RCC 7860 (cell line): ENCODE results near the gene STK32B.
"Not testable (repeated sequence)": the region's sequence is repeated elsewhere in the genome, so short reads cannot be mapped to it uniquely, and the experiment has no call there.

Experiments
- DNase-seq: peaks from one replicate; pipeline ENCODE4 v3.0.0-alpha.2; 2015; ENCODE audit warnings: low spot score
- FAIRE-seq: peaks from 2 replicates; lab custom pipeline; 2012; peaks lifted over from hg19 to GRCh38; lab: Jason Lieb, UNC

Gene STK32B

DNA sequence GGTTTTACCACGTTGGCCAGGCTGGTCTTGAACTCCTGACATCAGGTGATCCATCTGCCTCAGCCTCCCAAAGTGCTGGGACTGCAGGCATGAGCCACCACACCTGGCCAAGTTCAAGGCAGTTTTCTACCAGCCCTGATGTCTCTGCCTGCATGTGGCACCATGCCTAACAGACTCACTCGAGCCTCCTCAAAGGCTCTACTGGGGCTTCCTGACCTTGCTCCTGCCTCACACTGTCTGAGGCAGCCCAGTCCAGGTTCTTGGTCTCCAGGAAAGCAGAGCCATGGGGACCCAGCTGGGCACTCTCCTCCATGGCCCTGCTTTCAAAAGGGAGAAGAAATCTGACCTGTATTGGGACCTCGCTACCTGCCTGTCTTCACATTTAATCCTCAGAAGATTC, 370.1 kb downstream of the STK32B start:
- FAIRE-seq, result no peak
- no peak for DNase-seq

DNA sequence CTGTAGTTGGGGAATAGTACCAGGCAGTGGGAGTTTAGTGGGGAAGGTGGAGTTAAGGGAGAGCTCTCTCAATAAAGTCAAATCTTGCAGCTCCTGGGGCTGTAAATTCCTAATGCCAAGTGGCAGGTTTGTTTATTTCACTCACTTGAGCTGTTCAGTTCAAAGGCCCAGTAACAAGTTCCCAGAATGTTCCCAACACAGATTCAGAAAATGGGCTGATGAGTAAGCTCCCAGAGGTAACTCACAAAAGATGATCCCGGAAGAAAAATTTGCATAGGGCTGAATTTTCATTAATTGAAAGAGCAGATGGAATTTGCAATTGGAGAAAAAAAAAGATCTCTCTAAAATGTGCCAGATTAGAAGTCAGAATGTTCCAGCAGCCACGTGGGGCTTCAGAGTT, 370.9 kb downstream of the STK32B start:
- DNase-seq (no peak), FAIRE-seq (no peak)

DNA sequence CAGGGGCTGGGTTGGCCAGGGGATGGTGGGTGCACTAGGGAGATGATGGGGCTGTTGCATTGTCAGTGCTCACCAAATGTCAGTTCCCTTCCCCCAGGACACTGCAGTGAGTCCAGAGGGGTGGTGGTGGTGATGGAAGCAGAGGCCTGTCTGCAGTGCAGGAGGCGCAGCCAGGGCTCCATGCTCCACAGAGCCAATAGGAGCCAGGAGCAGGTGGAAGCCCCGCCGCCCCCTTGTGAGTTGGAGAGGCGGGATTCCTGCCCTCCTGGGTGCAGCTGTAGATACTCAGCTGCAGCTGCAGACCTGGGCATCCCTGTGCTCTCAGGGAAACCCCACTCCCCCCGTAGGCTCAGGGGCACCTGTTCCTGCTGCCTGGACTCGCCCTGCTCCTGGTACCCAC, 372.4 kb downstream of the STK32B start:
- no peak for DNase-seq
- no peak for FAIRE-seq

DNA sequence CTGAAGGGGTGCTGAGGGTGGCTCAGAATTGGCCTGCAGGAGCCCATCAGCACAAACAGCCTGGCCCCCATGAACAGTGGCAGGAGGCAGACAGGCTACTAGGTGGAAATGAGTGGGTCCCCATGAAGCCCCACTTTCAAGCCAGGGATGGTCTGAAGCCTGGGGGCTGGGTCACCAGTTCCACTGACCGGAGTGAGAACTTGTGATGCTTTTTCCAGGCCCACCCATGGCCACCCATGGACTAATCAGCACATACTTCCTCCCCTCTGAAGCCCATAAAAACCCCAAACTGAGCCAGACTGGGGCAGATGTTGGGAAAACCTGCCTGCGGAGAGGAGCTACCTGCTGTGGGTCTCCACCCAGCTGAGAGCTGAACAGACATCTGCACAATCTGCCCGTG, 372.9 kb downstream of the STK32B start:
- FAIRE-seq (no peak), DNase-seq (no peak)

DNA sequence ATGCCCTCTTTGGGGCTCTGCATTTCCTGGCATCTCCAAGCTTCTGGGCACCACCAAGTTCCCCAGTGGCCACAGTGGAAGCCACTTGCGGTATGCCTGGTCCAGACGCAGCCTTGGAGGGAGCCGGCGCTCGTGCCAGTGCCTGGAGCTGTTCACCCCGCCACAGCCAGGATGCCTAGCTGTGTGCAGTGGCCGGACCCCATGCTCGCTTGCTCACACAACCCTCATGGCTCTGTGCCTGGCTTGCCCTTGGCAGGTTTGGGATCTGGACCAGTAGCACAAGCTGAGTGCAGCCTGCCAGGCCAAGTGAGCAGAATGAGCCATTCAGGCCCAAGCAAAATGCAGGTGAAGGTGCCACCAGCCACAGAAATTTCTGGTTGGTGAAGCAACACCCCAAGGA, 373.6 kb downstream of the STK32B start:
- DNase-seq, result no peak
- no peak for FAIRE-seq

DNA sequence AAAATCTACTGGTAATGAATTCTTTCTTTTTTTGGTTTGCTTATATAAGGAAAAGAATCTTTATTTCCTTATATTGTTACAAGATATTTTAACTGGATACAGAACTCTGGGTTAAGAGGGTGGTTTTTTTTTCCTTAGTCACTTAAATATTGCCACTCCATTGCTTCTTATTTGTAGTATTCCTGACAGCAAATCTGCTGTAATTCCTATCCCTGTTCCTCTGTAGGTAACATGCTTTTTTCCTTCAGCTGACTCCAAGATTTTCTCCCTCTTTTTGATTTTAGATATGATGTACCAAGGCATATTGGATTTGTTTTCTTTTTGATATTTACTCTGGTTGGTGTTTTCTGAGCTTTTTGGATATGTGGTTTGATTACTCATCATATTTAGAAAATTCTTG, 378.5 kb downstream of the STK32B start:
- DNase-seq, result no peak
- no peak for FAIRE-seq

DNA sequence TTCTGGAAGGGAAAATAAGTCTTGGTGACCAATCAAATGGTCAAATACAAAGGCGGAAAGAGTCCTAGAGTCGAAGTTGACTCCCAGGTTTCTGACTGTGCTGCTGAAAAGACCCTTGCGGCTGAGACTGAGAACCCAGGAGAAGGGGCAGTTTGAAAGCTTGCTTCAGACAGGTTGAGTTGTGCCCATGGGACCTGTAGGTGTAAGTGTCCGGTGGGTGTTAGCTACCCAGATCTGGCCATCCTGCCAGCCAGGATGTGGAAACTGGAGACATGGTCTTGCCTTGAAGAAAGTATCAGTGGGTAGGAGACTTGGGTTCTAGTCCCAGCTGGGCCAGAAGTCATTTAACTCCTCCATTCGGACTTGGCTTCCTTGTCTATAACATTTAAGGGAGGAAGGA, 381.9 kb downstream of the STK32B start:
- DNase-seq (no peak), FAIRE-seq (no peak)

DNA sequence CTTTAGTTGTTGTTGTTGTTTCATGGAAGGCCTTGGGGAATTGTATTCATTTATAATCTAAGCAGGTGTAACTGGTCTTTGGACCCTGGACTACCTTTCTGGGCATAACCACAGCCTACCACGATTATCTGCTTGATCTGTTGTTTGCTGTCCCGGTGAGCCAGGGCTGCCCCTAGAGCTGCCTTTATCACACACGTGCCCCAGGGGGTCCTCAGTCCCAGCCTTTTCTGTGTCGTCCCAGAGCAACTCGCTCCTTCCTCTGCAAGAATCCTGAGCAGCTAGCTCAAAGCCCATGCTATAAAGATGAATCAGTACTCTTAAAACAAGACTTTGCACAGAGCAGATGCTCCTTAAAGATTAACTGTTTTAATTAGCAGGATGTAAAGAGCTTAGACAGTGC, 383.9 kb downstream of the STK32B start:
- FAIRE-seq, result no peak

DNA sequence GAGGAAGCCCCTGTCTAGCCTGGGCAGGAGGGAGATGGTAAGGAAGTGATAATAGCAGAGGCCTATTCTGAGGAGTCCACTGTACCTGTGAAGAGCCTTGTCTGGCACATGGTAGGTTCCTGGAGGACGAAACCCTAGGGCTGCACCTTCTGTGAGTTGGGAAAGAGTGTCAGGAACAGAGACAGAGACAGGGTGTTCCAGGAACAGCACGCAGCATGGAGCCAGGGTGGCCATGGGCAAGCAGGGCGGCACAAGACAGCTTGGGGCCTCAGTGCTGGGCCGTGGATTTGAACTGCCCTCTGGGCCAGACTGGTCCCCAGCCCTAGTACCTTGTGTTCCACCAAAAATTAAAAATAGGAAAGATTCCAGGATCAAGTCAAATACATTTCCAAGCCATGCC, 384.5 kb downstream of the STK32B start:
- FAIRE-seq (no peak), DNase-seq (no peak)

More for the DNA sequence above, 383.9 kb downstream of the STK32B start:
- no peak for DNase-seq

DNA sequence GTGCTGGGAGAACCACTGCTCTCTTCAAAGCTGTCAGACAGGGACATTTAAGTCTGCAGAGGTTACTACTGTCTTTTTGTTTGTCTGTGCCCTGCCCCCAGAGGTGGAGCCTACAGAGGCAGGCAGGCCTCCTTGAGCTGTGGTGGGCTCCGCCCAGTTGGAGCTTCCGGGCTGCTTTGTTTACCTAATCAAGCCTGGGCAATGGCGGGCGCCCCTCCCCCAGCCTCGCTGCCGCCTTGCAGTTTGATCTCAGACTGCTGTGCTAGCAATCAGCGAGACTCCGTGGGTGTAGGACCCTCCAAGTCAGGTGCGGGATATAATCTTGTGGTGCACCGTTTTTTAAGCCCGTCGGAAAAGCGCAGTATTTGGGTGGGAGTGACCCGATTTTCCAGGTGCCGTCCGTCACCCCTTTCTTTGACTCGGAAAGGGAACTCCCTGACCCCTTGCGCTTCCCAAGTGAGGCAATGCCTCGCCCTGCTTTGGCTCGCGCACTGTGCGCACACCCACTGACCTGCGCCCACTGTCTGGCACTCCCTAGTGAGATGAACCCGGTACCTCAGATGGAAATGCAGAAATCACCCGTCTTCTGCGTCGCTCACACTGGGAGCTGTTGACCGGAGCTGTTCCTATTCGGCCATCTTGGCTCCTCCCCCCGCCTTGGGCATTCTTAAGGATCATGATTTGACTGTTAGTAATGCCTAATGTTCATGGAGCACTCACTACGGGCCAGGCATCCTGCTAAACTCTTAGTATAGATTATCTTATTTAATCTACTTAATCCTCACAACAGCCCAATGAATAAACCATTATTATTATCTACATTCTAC, 392.9 kb downstream of the STK32B start:
- FAIRE-seq, DNase-seq: not testable (repeated sequence)

DNA sequence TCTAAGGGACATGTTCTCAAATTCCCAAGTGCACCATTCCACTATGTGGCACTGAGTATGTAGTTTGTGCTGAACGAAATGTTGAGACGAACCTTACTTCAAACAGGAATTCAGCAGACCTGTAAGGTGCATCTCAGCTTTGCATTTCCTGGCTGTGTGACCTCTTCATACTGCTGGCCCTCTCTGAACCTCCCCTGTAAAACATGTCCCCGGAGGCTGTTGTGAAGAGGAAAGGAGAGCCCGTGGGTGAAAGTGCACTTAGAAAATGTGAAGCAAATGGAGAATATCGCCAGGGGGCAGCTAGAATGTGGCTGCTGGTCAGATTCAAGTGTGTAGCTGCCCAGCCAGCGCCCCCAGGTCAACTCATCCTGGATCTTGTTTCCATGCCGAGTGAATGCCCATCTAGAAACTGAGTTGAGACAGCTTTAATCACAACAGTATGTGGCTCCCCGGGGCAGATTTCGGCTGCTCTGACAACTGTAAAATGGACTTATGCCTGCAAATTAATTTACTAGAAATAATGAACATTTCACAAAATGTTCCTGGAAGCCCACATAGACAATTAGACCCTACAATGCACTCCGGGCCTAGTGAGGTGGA, 393.7 kb downstream of the STK32B start:
- no peak for FAIRE-seq
- DNase-seq, result no peak

DNA sequence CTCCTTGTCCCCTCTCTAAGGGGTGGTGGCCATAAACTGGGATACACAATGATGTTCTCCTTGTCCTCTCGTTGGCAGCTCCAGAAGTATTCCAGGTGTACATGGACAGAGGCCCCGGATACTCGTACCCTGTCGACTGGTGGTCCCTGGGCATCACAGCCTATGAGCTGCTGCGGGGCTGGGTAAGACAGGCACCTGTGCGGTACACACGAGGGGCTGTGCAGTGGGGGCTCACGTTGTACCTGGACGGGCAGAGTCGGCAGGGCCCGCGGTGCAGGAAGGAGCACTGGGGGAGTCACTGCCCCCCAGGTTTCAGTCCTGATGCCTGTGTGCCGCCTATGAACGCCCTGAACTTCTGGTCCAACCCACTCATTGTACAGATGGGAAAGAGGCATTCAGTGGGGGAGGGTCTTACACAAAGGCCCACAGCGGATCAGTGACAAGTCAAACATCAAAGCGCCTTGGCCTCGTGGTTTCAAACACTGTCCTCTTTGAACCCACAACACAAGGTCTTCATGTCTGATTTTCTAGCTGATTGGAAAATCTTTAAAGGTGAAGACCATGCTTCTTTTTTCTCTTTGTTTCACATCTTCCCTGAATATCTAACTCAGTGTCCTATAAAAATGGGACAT, 395.4 kb downstream of the STK32B start:
- FAIRE-seq (no peak), DNase-seq (no peak)

DNA sequence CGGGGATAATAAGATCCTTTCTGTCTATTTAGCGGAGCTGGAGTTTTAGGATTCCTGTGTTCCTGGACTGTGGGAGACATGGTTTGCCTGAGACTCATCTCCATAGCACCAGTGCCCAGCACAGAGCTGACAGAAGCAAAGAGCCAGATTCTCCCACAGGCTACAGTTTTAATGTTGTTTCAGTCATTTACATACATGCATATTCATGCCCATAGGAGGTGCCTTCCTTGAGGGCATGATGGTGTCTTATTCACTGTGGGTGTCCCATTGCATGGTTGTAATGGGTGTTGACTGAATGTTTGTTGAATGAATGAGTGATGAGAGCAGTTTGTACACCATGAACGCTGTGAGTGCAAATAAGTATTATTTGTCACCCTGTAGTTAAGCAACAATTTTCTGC, 396.5 kb downstream of the STK32B start:
- no peak for FAIRE-seq

DNA sequence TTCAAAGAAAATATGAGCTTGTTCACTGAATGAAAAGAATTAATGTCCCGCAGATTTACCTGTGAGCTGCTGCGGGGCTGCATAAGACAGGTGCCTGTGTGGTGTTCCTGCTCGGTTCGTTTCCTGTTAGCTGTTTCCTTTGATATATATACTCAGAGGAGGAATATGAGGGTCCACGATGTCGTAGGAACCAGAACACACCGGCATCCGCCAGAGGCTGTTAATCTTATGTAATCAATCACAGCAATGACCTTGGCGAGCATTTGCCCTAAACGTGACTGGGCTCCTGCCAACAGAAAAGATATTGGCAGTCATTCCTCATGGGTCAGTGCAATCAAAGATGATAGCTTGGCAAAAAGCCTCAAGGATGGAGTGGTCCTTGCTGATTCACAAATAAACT, 396.9 kb downstream of the STK32B start:
- DNase-seq (no peak), FAIRE-seq (no peak)

More for the DNA sequence above, 396.5 kb downstream of the STK32B start:
- DNase-seq, result no peak

DNA sequence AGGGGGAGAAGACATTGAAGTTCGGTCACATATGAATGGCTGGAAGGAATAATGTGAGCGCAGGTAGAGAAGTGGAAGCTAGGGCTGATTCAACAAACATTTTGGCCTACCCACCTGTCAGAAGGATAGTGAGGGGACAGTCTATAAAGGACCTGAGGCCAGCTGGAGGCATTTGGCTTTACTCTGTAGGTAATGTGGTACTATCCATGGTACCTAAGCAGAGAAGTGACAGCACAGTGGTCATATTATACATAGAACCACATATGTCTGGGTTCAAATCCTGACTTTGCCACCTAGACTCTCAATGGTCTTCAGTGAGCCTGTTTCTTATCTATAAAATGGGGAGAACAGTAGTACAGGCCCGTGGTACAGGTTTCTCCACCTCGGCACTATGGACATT, 400.0 kb downstream of the STK32B start:
- FAIRE-seq (no peak), DNase-seq (no peak)

DNA sequence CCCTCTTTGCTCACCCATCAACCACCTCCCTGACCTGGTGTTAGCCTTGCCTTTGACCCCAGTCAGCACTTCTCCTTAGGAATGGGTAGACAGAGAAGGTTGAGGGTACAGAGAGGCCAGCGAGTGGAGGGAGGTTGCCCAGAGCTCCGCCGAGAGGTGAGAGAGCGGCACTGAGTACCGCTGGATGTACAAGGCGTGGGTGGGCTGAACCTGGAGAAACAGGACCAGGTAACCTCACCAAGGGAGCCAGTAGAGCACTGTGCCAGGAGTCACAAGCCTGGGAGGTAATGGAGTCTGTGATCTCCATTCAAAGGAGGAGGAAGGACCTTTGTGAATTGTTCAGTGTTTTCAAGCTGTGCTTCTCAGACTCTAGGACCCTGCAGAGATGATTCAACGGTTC, 400.9 kb downstream of the STK32B start:
- FAIRE-seq (no peak), DNase-seq (no peak)

DNA sequence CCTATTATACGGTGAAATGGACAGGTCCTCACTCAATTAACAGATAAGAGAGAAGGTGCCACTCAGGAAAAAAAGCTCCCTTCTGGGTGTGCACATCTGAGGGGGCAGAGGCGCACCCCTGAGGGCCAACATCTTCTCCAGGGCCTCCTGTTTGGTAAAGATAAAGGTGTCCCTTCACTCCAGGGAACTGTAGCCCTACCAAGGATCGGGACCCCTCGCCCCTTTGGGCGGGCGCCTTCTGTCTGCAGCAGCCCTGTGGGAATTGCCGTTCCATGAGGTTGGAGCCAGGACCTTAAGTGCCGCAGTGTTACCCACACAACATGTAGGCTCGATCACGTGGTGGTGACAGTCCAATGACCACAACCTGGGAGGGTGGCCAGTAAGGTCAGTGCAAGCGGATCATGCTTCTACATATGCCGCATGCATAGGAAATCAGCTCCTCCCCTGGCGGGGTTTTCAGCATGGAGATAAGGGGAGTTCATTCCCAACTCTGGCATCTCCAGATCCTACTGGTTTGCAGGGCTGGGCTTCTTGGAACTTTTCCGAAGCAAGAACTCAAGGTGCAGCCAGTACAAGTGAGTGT, 403.8 kb downstream of the STK32B start:
- DNase-seq, result no peak
- FAIRE-seq, result no peak

DNA sequence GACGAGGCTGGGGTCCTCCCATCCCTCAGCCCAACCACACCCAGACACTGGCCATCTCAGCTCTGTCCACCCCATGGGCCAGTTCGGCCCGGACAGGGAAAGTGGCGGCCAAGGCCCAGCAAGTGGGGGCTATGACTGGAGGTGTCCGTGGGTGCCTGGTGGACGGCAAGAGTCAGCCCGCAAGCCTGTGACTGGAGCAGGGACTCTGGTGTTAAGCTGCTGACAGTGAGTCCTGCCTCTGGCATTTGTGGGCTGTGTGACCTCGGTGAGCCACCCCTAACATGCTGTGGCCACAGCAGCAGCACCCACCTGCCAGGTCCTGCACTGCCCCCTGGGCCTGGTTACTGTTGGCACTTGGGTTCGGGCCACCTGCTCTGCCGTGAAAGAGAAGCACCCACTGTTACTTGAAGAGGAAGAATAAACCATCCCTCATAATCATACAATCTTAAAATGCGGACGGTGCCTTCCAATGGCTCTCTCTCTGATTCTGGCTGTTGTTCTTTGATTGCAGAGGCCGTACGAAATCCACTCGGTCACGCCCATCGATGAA, 405.1 kb downstream of the STK32B start:
- FAIRE-seq (no peak), DNase-seq (no peak)

DNA sequence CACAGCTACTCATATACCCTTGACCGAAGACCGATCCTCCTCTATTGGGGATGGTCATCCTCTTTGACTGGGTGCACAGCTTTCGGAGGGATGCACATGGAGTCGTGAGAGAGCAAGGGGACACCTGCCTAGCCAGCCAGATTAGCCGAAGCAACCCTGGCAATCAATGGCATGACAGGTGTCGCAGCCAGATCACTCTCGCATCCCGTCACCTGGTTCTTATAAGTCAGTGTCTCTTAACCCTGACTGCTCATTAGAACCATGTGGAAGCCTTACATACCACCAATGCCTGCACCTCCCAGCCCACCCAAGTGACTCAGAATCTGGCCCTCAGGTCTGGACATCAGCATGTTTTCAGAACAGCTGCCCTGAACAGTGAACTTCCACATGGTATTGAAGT, 407.4 kb downstream of the STK32B start:
- FAIRE-seq, result no peak
- DNase-seq, result no peak

DNA sequence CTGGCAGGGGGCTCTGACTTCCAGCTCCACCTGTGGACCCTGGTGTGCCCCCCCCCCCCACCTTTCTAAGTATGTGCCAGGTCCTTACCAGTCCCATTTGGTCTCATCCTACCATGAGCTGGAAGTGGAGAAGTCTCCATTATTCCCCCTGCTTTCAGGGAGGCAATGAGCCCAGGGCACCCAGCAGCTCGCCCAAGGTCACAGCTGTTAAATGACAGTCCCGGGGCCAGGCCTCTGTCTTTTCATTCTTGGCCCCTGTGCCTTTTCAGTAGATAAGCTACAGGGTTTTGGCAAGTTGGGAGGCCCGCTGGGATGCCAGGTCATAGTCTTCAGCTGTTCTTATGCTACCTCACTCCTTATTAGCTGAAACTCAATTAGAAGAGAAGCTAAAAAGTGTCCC, 408.0 kb downstream of the STK32B start:
- no peak for DNase-seq
- FAIRE-seq, result no peak

DNA sequence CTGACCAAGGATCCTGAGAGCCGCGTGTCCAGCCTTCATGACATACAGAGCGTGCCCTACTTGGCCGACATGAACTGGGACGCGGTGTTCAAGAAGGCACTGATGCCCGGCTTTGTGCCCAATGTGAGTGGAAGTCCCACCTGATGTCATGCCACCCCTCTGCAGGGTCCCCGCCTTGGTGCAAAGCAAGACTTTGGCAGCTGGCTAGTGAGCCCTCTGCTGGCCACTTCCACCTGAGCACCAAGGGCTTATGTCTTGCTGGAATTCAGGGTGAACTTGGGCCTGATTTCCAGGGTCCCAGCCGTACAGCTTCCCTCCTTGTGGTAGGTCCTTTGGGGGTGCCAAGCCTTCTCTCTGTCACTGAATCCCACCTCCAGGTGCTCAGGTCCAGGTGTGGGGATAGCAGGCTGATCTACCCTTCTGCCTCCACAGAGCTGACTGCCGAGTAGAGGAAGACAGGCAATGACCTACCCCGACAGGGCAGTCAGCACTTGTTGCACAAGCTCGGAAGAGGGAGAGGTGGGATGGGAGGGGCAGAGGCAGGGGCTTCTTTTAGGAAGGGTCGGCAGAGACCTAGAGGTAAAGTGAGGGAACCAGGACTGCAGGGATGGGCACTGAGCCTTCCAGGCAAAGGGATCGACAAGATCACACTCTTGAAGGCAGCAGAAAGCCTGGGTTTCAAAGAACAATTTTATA, 409.0 kb downstream of the STK32B start:
- DNase-seq, result no peak
- FAIRE-seq, result no peak
